NCI-H1694 treated with DMSO at 0.1 percent for 48 hours (cell line): ENCODE measurements around the gene APOBEC2.

Source experiments
- DNase-seq: peaks from one replicate; lab custom pipeline; 2025; lab: John Stamatoyannopoulos, UW

Gene APOBEC2

DNA sequence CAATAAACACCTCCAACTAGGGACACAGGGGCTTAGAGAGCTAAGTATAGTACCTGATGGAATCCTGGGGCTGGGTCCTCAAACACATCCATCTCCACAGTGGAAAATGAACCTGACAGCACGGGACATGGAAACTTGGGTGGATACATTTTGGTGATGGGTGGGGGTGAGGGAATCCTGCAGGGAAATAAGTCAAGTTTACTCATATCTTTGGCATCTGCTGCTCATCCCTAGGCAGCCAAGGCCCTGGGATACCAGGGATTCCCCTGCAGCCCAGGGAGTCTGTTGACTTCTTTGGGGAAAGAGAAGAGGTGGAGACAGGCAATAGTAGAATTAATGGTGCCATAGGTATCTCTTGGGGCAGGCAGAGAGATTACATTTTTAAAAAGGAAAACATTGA is 6.6 kb downstream of the APOBEC2 start:
- DNase-seq, result no peak

DNA sequence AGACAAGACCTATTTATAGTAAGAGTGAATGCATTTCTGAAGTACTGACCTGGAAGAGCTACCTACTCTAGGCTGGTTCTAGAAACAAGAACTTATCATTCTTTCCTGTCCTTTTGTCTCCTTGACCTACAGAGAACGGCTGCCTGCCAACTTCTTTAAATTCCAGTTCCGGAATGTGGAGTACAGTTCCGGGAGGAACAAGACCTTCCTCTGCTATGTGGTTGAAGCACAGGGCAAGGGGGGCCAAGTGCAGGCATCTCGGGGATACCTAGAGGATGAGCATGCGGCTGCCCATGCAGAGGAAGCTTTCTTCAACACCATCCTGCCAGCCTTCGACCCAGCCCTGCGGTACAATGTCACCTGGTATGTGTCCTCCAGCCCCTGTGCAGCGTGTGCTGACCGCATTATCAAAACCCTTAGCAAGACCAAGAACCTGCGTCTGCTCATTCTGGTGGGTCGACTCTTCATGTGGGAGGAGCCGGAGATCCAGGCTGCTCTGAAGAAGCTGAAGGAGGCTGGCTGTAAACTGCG is 8.3 kb downstream of the APOBEC2 start:
- no peak for DNase-seq

DNA sequence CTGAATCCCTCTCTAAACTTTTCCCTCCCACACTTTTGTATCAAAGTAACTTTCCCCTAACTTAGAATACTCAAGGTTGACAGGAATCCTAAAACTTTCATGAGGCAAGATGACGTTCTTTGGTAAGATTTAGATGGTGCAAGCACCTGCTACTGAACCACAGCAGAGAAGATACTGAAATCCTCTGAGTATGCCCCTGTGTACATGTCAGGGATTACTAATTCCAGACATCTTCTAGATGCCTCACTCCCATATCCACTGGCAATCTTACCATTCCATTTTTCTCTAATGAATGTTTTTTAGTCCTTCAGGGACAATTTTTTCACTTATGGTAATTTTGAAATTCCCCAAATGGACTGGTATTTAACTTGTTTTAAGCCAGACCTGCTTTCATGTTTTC is 9.1 kb downstream of the APOBEC2 start:
- no peak for DNase-seq

DNA sequence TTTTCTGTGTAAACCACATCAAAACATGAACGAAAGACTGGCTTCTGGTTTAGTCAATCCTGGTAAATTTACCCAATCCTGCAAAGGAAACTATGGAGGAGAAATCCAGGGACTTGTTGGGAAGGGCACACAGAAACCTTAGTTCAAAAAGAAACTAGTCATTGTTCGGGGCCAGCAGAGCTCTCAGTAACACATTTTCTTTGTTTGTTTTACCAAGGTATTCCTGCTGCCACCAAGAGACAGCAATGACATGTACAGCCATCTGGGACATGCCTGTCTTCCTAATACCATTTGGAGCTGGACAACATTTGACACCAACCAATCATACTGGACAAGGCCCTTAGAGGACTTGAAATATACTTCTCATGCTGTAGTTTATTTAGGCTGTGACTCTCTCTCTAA is 10.9 kb downstream of the APOBEC2 start:
- DNase-seq, result no peak

DNA sequence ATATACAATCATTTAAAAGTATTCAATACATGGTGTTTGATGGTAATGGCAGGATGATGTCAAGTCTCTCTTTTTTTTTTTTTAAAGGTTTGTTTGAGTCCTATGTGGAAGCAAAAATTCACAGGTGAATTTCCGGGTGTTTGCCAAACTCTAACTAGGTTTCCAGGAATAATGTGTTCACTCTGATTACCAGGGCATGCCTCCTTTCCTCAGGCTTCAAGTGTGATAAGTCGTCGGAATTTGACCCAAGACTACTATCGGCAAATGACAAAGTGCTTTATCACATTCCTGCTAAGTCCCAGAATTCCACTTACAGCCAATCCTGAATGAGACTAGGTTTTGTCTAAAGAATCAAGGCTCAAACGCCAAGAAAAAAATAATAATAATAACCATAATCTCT is 11.8 kb downstream of the APOBEC2 start:
- no peak for DNase-seq

DNA sequence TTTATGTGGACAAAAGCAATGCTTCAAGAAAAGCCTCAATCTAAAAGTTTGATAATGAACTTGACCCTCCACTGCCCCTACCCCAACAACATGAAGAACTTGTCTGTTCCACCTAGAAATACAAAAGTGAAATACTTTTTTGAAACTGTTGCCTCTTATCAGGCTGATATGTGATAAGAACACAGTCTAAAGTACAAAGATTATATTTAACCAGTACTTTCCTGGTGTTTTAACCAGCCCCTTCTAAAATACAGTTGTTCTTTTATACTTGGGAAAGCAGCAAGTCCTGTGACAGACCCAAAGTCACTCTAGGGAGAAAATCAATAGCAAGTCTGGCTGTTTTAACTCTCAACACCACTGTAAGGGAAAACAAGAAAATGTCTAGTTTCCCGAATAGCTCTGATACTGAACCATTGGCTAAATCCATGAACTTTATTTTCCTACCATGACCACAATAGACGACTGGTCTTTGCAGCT is 12.6 kb downstream of the APOBEC2 start:
- DNase-seq, result no peak

DNA sequence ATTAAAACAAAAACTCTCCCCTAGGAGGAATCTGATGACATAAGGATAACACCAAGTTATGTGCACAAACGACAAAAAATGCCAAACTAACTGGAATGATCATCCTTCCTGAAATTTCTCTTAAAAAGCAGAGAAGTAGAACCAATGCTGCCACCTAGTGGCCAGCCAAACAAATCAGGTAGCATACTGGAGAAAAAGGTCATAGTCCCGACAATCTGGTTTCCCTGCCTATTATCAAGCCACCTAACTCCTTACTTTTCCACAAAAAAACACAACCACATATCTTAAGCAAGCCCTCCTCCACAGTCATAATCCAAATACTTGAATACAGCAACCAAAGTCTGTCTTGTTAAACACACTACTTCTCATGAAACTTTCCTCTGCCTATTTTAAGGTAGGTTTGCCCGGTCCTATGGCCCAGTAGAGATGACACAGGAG is 13.9 kb downstream of the APOBEC2 start:
- peak; percentile 67 for DNase-seq

DNA sequence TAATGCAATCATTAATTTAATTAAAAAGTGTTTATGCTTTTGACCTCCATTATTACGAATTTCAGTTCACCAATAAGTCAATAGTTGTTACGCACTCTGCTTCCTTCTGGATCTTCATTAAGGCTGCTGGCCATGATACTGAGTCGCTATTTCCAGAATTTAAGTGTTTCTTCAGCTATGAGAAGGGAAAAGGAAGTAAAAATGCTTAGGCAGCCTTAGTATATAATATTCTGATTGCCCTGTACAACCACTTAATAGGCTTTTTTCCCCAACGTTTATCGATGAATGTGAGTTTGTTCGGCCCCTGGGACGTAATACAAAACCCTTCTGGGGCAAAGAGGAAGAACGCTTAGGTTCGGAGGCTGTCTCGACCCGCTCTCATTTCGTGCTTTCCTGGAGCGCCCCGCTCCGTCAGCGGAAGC is 18.5 kb downstream of the APOBEC2 start:
- peak; percentile 42 for DNase-seq

DNA sequence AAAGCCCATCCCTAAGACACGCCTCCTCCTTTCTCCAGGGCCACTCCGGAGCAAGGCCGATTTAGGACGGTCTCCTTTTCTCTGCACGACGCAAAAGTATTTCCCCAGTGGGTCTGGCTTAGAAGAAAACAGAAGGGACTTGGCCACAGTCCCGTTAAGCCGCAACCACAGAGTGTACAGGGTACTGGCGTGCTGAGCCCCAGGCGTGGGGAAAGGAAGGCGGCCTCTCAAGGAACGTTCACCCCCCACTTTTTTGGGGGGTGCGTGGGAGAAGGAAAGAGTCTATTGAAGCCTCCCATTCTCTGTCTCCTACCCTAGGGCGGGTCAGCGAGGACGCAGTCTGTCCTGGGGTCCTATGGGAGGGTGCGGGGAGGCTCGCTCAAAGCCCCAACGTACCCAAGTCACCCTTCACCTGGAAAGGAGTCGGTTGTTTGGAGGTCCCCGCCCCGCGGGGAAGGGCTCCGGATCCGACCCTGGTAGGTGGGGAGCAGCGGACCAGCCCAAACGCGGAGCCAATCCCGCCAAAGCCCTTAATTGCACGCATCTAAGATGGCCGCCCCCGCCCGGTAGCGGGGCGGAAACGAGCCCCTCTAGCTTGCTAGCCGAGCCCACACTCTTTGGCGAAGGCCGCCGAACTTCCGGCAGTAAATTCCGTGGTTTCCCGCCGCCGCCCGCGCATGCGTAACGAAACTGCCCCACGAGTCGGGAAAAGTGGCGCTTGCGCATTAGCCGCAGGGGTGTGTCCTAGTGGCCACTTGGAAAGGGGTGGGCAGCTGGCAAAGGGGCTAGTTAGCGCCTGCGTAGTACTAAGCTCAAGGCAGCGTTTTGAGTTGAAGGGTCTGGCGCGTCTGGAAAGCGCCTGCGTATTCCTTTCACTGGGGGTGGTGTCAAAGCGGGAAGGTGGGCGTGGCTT is 19.2 kb downstream of the APOBEC2 start, which contains the start of gene OARD1:
TSS of gene OARD1 (minus strand) at position 434 of the 913 bp plus-strand sequence. CDS start 722 bp downstream, outside the sequence.
- peak; percentile 99 for DNase-seq

DNA sequence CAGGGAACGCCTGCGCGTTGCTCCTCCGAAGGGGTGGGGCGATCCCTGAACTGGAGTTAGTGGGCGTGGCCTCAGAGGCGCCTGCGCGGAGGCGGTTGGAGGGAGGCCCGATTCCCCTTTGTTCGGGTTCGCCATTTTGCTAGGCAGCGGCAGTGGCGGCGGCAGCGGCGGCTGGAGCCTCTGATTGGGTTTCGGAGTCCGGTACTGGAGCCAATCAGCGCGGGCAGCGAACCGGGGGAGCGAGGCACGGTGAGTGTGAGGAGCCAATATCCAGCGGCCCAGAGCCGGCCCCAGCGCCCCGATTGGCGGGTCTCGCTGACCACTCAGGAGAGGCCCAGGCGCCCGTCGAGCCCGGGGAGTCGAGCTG is 19.8 kb downstream of the APOBEC2 start, which contains the start of gene NFYA:
TSS of gene NFYA (plus strand) at position 139 of the 367 bp plus-strand sequence. CDS start 6,116 bp downstream, outside the sequence.
- peak; percentile 99 for DNase-seq

DNA sequence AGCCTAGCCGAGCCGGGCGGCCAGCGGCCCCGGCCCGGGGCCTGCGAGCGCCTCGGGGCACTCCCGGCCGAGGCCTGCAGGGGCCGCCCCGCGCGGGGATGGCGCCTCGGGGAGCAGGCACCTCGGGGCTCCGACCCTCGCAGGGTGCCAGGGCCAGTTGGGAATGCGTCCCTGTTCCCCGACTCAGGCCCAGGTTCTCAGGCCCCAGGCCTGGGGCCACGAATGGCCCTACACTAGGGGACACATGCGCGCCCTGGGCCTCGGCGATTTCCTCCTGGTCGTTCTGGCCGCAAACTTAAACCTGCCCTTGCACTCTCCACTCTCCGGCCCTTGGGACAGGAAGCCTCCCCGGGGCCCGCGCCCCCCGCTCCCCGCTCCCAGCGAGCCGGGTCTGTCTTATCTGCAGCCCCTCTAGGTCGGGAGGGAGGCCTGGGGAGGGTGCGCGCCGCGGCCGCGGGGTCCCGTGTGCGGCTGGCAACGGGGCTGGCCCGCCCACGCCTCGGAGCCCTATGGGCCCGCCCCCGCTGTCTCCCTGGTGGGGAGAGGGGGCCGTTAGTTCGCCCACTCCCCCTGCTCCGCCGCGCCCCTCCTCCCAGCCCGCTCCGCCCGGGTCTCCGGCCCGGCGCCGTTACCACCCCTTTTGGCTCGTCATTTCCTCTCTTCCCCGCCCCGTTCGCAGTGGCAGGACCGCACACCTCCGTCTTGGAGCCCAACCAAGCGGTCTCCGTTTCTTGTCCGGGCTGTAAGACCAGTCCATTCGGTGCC is 20.4 kb downstream of the APOBEC2 start:
- DNase-seq, result peak; percentile 53

DNA sequence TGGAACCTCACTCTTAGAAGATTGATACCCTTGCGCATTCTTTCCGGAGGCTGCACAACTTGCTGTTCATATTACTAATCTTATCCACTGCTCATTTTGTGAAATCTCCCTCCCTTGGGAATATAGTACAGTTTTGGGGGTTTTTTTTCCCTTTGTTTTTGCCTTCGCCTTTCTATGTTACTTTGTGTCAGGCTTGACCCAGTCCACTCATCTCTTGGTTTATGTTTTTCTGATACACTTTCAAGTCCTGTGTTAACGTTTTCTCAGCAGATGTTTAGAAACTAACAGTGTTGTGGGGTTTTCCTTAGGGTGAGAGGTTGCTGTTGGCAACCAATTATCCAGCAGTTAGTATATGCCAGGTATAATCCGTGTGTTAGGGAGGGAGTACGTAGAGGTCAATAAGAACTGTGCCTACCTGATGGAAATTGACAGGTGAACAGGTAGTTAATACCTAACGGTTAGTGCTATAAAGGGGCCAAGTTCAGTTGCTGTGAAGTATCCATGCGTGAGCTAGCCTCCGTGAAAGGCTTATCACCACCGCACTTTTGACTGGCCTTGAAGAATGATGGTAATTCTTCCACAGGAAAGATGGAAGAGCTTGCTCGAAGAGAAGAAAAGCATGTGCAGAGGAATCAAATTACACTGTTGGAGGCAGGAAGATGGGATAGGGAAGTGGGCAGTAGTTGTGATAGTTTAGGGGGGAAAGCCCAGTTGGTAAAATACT is 21.1 kb downstream of the APOBEC2 start:
- DNase-seq, result no peak

DNA sequence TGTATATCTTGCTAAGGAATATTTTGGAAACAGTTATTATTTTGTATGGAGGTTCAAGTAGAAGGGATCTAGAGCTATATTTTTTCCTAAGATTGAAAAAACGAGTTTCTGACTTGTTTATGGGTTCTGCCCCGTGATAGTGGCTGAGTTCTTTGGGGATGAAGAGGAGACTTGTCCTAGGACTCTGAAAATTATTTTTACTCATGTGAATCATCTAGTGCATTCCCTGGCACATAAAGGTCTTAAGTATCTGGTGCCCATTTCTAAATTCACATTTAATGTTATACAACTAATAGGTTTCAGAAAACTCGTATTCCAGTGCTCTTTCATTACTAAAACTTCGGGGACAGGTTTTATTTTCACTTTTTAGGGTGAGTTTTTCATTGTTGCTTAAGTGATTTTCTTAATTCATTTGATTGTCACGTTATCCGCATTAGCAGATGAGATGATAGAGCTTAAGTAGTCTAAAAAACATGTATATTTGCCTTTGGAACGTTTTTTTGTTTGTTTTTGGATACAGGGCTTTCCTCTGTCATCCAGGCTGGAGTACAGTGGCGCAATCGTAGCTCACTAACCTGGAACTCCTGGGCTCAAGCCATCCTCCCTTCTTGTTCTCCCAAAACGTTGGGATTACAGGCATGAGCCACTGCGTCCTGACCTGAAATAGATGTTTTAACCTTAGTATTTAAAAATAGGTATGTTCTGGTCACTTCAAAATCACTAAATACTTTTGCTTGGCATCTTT is 21.9 kb downstream of the APOBEC2 start:
- DNase-seq, result no peak

DNA sequence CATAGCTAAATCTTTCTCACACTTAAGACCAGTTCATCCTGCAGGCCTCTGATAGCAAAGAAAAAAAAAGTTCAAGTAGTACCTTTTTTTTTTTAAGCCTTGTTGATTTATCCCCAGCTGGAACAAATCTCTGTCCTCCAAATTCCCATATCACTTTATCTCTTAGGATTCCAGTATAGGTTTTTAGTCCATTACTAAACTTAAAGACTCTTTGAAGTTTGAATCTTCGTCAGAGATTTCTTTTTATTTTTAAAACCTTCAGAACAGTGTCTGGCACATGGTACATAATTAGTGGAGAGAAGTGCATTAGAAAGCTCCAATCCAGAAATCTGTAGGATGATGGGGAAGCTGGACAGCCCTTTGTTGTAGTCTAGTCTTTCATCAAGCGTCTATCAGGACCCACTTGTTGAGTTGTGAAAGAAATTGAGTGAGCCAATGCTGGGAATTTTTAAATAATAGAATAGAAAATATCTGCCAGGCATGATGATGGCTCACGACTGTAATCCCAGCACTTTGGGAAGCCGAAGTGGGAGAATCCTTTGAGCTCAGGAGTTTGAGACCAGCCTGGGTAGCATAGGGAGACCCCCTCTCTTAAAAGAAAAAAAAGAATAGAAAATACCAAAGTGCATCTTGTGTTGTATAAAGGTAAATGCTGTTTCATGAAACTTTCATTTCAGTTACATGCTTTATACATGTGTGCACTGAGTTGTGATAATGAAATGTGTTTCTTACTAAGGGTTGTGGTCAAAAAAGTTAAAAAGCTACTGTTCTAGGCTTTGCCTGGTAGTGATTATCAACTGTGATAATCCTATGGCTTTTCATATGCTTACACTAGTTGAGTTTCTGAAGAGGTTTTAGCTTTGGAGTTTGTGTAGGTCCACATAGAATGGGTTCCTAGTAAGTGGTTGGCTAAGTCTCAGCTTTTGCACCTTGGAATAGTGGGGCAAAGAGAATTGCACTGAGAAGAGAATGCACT is 22.9 kb downstream of the APOBEC2 start:
- no peak for DNase-seq

DNA sequence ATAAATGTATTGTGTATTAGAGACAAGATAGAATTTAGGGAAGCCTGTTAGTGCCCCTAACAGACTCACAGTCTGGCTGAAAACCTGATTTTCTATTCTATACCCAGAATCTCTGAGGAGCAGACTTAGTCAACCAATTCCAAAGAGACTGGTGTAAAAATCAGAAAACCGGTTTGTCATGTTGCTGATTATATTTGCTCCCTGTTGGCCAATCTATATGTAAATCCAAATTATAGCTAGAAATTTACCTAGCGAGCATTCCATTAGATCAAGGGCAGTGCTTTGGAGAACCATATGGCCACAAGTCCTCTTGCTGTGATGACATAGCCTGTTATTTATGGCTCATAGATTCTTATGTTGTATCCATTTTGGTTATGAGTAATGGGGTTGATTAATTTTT is 24.5 kb downstream of the APOBEC2 start:
- DNase-seq, result no peak

DNA sequence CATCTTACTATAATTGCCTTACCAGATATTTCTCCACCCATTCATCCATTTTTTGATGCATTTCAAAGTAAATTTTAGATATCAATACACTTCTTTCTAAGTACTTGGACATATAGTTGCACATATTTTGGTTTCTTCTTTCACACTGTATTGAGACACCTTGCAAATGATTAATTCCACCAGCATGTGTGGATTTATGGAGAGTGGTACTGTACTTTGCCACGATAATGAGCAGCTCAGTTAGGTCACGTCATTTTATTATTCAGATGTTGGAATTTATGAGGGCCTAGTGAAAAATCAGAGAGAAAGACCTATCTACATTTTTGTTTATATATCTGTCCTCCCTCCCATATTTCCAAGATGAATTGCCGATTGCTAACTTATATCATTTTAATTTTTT is 25.1 kb downstream of the APOBEC2 start:
- no peak for DNase-seq

DNA sequence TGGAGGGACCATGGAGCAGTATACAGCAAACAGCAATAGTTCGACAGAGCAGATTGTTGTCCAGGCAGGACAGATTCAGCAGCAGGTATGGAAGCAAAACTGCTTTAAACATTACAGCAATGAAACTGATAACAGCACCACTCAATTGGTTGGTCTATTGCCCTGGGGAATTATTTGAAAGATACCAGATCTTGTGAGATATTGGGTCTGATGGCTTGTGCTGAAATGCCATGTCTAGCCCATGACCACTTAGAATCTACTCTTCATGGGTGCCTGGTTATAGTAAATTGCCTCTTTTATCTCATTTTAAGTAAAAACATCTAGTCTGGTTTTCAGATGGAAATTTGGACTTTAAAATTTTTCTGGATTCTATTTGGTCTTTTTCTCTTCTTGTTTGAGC is 26.1 kb downstream of the APOBEC2 start:
- DNase-seq, result no peak

DNA sequence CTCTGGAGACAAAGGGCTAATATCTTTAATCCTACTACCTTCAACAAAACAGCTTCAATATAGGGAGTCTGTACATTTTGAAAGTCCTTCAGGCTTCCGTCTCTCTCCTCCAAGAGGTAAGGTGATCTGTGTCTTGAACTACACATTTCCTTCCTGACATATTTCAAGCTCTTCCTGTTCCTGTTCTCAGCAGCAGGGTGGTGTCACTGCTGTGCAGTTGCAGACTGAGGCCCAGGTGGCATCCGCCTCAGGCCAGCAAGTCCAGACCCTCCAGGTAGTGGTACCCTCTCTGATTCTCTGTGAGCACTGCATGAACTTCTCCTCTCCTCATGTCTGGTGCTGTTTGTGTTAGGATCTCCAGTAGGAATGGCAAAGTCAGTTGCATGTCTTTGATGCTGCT is 27.6 kb downstream of the APOBEC2 start:
- no peak for DNase-seq

DNA sequence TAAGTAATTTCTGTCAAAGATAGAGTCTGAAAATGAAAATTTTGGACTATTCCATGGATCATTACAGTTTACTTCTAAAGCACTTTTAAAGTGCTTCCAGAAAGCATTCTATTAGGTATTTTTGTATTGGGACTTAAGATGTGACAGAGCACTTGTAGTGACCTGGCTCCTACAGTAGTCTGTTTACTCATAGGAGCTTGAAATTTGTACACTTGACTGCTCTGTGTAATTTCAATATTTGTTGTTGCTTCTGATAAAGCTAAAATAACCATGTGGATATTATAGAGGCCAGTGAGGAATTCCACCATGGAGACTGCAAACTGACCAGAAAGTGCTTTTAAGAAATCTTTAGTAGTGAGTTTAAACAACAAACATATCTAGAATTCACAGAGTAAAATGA is 30.1 kb downstream of the APOBEC2 start:
- no peak for DNase-seq

DNA sequence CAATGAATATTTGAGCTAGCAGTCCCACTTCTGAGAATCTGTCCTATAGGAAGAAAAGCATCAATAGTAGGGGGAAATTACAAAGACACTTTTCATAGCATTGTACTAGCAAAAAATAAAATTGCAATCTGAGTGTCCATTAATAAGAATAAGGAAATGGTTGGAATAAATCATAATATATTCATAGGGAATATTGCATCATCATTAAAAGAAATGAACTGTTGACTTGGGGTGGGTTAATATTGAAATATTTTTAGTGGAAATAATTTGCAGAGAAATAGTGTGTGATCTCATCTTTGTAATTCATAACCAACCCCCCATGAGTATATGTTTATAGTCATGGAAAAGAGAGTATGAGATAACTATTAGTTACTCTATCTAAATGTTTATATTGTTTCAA is 32.2 kb downstream of the APOBEC2 start:
- DNase-seq, result no peak
